ENCODE results near the gene ZNF385B.
"Not testable (repeated sequence)": the region's sequence is repeated elsewhere in the genome, so short reads cannot be mapped to it uniquely, and the experiment has no call there.

ZNF385B gene

GRCh38 chr2:179487010-179487731 lies 374.2 kb downstream of the ZNF385B start:
- no peak for DNase-seq (ENCODE audit: low spot score)

GRCh38 chr2:179483131-179483530 lies 378.3 kb downstream of the ZNF385B start:
- no peak for DNase-seq (ENCODE audit: low spot score)

GRCh38 chr2:179479947-179480346 lies 381.5 kb downstream of the ZNF385B start:
- no peak for DNase-seq (ENCODE audit: low spot score)

GRCh38 chr2:179478771-179479170 lies 382.6 kb downstream of the ZNF385B start:
- no peak for DNase-seq (ENCODE audit: low spot score)

GRCh38 chr2:179470992-179471391 lies 390.4 kb downstream of the ZNF385B start:
- DNase-seq (ENCODE audit: low spot score): no peak

GRCh38 chr2:179470089-179470488 lies 391.3 kb downstream of the ZNF385B start:
- DNase-seq (ENCODE audit: low spot score): no peak

- no peak for DNase-seq (ENCODE audit: low spot score)
Measured at GRCh38 chr2:179467960-179468359, 393.5 kb downstream of the ZNF385B start.

- no peak for DNase-seq (ENCODE audit: low spot score)
Measured at GRCh38 chr2:179467111-179467510, 394.3 kb downstream of the ZNF385B start.

GRCh38 chr2:179461420-179461819 lies 400.0 kb downstream of the ZNF385B start:
- no peak for DNase-seq (ENCODE audit: low spot score)

GRCh38 chr2:179460181-179460929 lies 401.1 kb downstream of the ZNF385B start:
- DNase-seq (ENCODE audit: low spot score): no peak

GRCh38 chr2:179458113-179458512 lies 403.3 kb downstream of the ZNF385B start:
- DNase-seq (ENCODE audit: low spot score): not testable (repeated sequence)

GRCh38 chr2:179455824-179456223 lies 405.6 kb downstream of the ZNF385B start:
- no peak for DNase-seq (ENCODE audit: low spot score)

GRCh38 chr2:179455172-179455524 lies 406.3 kb downstream of the ZNF385B start:
- no peak for DNase-seq (ENCODE audit: low spot score)

- no peak for DNase-seq (ENCODE audit: low spot score)
Measured at GRCh38 chr2:179454443-179455171, 406.8 kb downstream of the ZNF385B start.

GRCh38 chr2:179449010-179449409 lies 412.4 kb downstream of the ZNF385B start:
- no peak for DNase-seq (ENCODE audit: low spot score)

- no peak for DNase-seq (ENCODE audit: low spot score)
Measured at GRCh38 chr2:179447839-179448447, 413.5 kb downstream of the ZNF385B start.

- DNase-seq (ENCODE audit: low spot score): peak; percentile 34
Measured at GRCh38 chr2:179447421-179447820, 414.0 kb downstream of the ZNF385B start.

- DNase-seq (ENCODE audit: low spot score): no peak
Measured at GRCh38 chr2:179446476-179447141, 414.8 kb downstream of the ZNF385B start.

GRCh38 chr2:179444056-179444455 lies 417.4 kb downstream of the ZNF385B start:
- peak; percentile 18 for DNase-seq (ENCODE audit: low spot score)

GRCh38 chr2:179443180-179443579 lies 418.2 kb downstream of the ZNF385B start:
- DNase-seq (ENCODE audit: low spot score): no peak

GRCh38 chr2:179442206-179442605 lies 419.2 kb downstream of the ZNF385B start:
- no peak for DNase-seq (ENCODE audit: low spot score)

GRCh38 chr2:179441551-179441950 lies 419.9 kb downstream of the ZNF385B start:
- DNase-seq (ENCODE audit: low spot score): no peak

Data from pons (tissue), 1 donor.